Spleen (tissue), 11 donors: ENCODE results near the gene TUG1. TPM values are rescaled to one million over a fixed set of nuclear protein-coding genes. Genes with fewer than 3 reads are reported as not detected.

Experiments
- DNase-seq: peaks from one replicate; pipeline ENCODE4 v3.0.0-alpha.2; 2020
- H3K27ac ChIP-seq, 8 donors: fragments of 200-600 bp; sonication (generic) in 7 of 8; 1 replicate in 4 of 8; 2 replicates in 4 of 8; pipeline versions ENCODE4 v1.5.0 to v1.8.0; 2016 to 2021; ENCODE audit warnings: inconsistent platforms in 4 of 8, mild to moderate bottlenecking in 4 of 8, moderate library complexity in 1 of 8
- H3K27me3 ChIP-seq, 7 donors: fragments of 200-600 bp; sonication (generic) in 6 of 7; replicated peaks in 1 of 7; 1 replicate in 4 of 7; 2 replicates in 3 of 7; pipeline versions ENCODE4 v1.5.0 to v1.8.0; 2016 to 2021; ENCODE audit warnings: inconsistent platforms in 3 of 7, mild to moderate bottlenecking in 1 of 7
- H3K36me3 ChIP-seq, 6 donors: fragments of 200-600 bp; sonication (generic) in 5 of 6; 1 replicate in 4 of 6; 2 replicates in 2 of 6; pipeline versions ENCODE4 v1.5.0 to v1.8.0; 2016 to 2021; ENCODE audit warnings: inconsistent platforms in 2 of 6
- H3K4me1 ChIP-seq, 6 donors: fragments of 200-600 bp; sonication (generic) in 5 of 6; 1 replicate in 3 of 6; 2 replicates in 3 of 6; pipeline versions ENCODE4 v1.5.0 to v1.8.0; 2016 to 2021; ENCODE audit warnings: inconsistent platforms in 3 of 6
- H3K4me3 ChIP-seq, 8 donors: fragments of 200-600 bp; sonication (generic) in 7 of 8; 1 replicate in 4 of 8; 2 replicates in 4 of 8; pipeline versions ENCODE4 v1.5.0 to v1.8.0; 2016 to 2021; ENCODE audit warnings: inconsistent platforms in 4 of 8, mild to moderate bottlenecking in 4 of 8, moderate library complexity in 2 of 8
- H3K9me3 ChIP-seq, 8 donors: fragments of 200-600 bp; sonication (generic) in 7 of 8; 1 replicate in 4 of 8; 2 replicates in 4 of 8; pipeline versions ENCODE4 v1.5.0 to v1.8.0; 2016 to 2021; ENCODE audit warnings: inconsistent platforms in 4 of 8
- POLR2A ChIP-seq, 3 donors: fragments of 450-650 bp; IDR thresholded peaks; one replicate each; pipeline ENCODE4 v1.5.1; 2017; ENCODE audit warnings: antibody characterized with exemption in 3 of 3, mild to moderate bottlenecking in 1 of 3
- POLR2AphosphoS5 ChIP-seq, 3 donors: sonication (generic); formaldehyde crosslinking; IDR thresholded peaks; one replicate each; pipeline ENCODE4 v1.5.1; 2017; ENCODE audit warnings: antibody characterized with exemption in 3 of 3
- WGBS, 5 donors: extraction: QIAGEN DNeasy Blood & Tissue Kit in 3 of 5; methylation state at CpG; one replicate each; pipeline versions ENCODE4 v1.1.5 to v1.1.7; 2013 to 2018; 5-methylcytosine and 5-hydroxymethylcytosine counted together
- intact Hi-C: fragments of 100-400 bp; cut with DNase I; formaldehyde crosslinking; loops from one replicate; pipeline ENCODE4 v1.15.0; 2023; ENCODE audit warnings: low total_unique reads
- polyA plus RNA-seq, 3 donors: library from polyadenylated mRNA; stranded (reverse); fragments of 200-250 nt; gene quantifications; one replicate each; pipeline ENCODE4 v1.2.1, GENCODE V29; 2013
- total RNA-seq, 7 donors: library from RNA; depleted of rRNA in 3 of 7; stranded (reverse); fragments of >200 nt in 3 of 7; fragmentation: NEBNext Ultra II Directional in 4 of 7; extraction: Animal tissue kit (Norgen Biotek cat#: 25700) in 4 of 7; gene quantifications; one replicate each; pipeline versions ENCODE4 v1.1.0 to v1.2.1, GENCODE V29; 2016 to 2021
- TF ChIP-seq, protein P1 (sequence below), 11 experiments: fragments of 200-600 bp in 7 of 11; fragments of 450-650 bp in 4 of 11; sonication (generic) in 4 of 11; IDR thresholded peaks in 8 of 11; conservative IDR thresholded peaks in 3 of 11; 1 replicate in 7 of 11; 2 replicates in 4 of 11; pipeline versions ENCODE4 v1.4.0 to v1.8.0; 2016 to 2021; ENCODE audit warnings: antibody characterized with exemption in 11 of 11, inconsistent platforms in 4 of 11, mild to moderate bottlenecking in 1 of 11
- donor health status: healthy with polysubstance abuse.
- donor health status: DM: no; HTN: no; CAD: no; lungs with moderate emphysema.
- donor health status: DM: no; HTN: no; CAD: no.
- donor health status: Bipolar disorder and iron deficiency.
- donor health status: healthy.
- donor health status: DM: no; HTN: no; CAD: no.
- donor health status: DM: yes; HTN: yes; CAD: no.

Gene TUG1
- total and polyA plus RNA-seq, 10 donors = 23.3 to 127 (median 85.0) TPM

DNA sequence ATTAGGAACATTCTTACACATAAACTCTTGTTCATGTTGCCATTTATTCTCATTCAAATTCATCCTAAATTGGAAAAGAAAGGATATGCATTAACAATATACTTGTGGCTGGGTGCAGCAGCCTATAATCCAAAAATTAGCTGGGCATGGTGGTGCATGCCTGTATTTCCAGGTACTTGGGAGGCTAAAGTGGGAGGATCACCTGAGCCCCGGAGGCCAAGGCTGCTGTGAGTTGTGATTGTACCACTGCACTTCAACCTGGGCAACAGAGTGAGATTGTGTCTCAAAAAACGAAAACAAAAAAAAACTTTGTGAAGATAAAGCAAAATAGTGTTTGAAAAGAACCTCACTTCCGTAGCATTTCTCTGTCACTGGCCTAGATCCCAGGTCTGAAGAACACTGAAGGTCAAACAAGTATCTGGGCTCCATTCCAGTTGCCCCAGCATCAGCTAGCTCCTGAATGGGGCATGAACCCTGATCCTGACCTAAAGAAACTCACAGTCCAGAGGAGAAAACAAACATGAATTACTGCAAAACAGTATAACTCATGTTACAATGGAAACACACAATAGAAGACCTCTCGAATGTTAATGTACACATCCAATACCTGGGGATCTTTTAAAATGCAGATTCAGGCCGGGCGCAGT, 32.2 kb downstream of the TUG1 start:
- Histone ChIP-seq H3K4me1 (peaks cover 0 to 11% (median 3%) of the 10 kb centered on the region in 6 donors), H3K27ac (no peak overlapping the region), H3K27me3 (peaks cover 0 to 14% (median 0%) of the 10 kb centered on the region in 7 donors), H3K36me3 (no peaks in the 10 kb centered on the region), H3K4me3 (no peak overlapping the region), H3K9me3 (peaks cover 5 to 20% (median 19%) of the 10 kb centered on the region in 8 donors)
- intact Hi-C loops = no loop called here
- no peak for DNase-seq
- no peak for TF ChIP-seq POLR2AphosphoS5 (IDR thresholded peaks at IDR 0.05)
- no peak for TF ChIP-seq POLR2A (IDR thresholded peaks at IDR 0.05)
- TF ChIP-seq, protein P1, sequence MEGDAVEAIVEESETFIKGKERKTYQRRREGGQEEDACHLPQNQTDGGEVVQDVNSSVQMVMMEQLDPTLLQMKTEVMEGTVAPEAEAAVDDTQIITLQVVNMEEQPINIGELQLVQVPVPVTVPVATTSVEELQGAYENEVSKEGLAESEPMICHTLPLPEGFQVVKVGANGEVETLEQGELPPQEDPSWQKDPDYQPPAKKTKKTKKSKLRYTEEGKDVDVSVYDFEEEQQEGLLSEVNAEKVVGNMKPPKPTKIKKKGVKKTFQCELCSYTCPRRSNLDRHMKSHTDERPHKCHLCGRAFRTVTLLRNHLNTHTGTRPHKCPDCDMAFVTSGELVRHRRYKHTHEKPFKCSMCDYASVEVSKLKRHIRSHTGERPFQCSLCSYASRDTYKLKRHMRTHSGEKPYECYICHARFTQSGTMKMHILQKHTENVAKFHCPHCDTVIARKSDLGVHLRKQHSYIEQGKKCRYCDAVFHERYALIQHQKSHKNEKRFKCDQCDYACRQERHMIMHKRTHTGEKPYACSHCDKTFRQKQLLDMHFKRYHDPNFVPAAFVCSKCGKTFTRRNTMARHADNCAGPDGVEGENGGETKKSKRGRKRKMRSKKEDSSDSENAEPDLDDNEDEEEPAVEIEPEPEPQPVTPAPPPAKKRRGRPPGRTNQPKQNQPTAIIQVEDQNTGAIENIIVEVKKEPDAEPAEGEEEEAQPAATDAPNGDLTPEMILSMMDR (IDR thresholded peaks at IDR 0.05 in 8 of 11, conservative IDR thresholded peaks at IDR 0.05 in 3 of 11) = no peak
- 76 to 87% (median 81%) methylated on average over 6 of the region's 6 CpGs for WGBS, 5 donors

DNA sequence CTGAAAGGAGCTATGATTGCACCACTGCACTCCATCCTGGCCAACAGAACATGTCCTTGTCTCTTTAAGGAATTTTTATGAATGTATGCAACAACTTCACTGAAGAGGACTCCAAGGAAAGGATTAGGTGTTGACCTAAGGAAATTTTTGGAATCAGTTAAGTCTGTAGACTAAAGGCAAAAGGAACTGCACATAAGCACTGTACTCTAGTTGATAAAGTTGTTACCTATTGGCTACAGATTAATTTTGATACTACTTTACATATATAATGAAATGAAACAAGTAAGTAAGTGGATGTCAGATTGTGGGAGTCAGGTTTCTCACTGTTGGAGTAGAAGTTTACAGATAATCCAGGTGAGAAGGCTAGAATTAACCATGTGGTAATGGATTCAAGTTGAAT, 36.5 kb downstream of the TUG1 start:
- peaks cover 5 to 31% (median 21%) of the 10 kb centered on the region in 8 donors for H3K9me3 ChIP-seq
- H3K27me3 ChIP-seq = peaks cover 0 to 14% (median 0%) of the 10 kb centered on the region in 7 donors
- TF ChIP-seq POLR2A (IDR thresholded peaks at IDR 0.05) (no peak), POLR2AphosphoS5 (IDR thresholded peaks at IDR 0.05) (no peak)
- TF ChIP-seq, protein P1 (IDR thresholded peaks at IDR 0.05 in 8 of 11, conservative IDR thresholded peaks at IDR 0.05 in 3 of 11) = no peak
- intact Hi-C loops = no loop called here
- no peaks in the 10 kb centered on the region for H3K36me3 ChIP-seq
- H3K4me3 ChIP-seq = no peak overlapping the region
- H3K27ac ChIP-seq = no peak overlapping the region
- no peaks in the 10 kb centered on the region for H3K4me1 ChIP-seq
- no peak for DNase-seq

DNA sequence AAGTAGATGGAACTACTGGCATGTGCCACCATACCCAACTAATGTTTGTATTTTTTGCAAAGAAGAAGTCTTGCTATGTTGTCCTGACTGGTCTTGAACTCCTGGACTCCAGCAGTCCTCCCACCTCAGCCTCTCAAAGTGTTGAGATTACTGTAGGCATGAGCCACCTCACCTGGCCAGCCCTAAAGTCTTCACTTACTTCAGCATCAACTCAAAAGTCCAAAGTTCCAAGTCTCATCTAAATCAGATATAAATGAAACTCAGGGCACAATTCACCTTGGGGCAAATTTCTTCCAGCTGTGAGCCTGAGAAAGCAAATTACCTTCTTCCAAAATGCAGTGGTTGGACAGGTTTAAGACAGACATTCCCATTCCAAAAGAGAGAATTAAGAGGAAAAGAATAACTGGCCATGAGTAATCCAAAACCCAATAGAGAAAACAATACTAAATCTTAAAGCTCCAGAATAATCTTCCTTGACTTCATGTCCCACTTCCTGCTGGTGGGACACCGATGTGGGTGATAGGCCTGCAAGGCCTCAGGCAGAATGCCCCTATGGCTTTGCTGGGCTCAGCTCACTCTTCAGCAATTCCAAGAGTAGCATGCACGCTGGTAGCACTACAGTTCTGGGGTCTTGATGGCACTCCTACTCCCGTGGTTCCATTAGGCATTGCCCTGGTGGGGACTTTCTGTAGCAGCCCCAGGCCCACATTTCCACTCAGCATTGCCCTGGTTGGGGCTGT, 50.3 kb downstream of the TUG1 start:
- no peak for DNase-seq

DNA sequence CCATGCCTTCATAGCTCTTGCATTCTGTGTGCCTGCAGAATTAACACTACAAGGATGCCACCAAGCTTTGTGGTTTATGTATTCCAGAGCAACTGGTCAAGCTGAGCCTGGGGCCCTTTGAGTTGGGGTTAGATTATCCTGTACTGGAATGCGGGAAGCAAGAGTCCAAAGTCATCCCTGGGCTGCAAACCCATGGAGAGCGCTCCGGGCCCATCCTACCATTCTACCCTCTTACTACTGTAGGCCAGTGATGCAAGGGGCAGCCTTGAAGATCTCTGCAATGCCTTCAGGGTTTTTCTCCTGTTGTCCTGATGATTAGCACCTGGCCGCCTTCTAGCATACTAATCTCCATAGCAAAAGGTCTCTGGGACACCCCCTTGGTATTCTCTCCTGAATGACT, 51.3 kb downstream of the TUG1 start:
- H3K27me3 ChIP-seq = no peaks in the 10 kb centered on the region
- TF ChIP-seq POLR2A (IDR thresholded peaks at IDR 0.05) = no peak
- TF ChIP-seq, protein P1 (IDR thresholded peaks at IDR 0.05 in 8 of 11, conservative IDR thresholded peaks at IDR 0.05 in 3 of 11) = no peak
- TF ChIP-seq POLR2AphosphoS5 (IDR thresholded peaks at IDR 0.05) = no peak
- H3K4me1 ChIP-seq = no peaks in the 10 kb centered on the region
- WGBS, 5 donors = 89 to 97% (median 96%) methylated on average over 4 of the region's 4 CpGs
- no peak for DNase-seq
- H3K4me3 ChIP-seq = no peak overlapping the region
- no peaks in the 10 kb centered on the region for H3K36me3 ChIP-seq
- intact Hi-C loops = no loop called here
- H3K27ac ChIP-seq = no peak overlapping the region
- H3K9me3 ChIP-seq = no peaks in the 10 kb centered on the region

More for the DNA sequence above, 50.3 kb downstream of the TUG1 start:
- no peak overlapping the region for H3K27ac ChIP-seq
- H3K36me3 ChIP-seq = no peaks in the 10 kb centered on the region
- intact Hi-C loops = no loop called here
- no peaks in the 10 kb centered on the region for H3K27me3 ChIP-seq
- no peak overlapping the region for H3K4me3 ChIP-seq
- H3K9me3 ChIP-seq = no peaks in the 10 kb centered on the region
- TF ChIP-seq, protein P1 (IDR thresholded peaks at IDR 0.05 in 8 of 11, conservative IDR thresholded peaks at IDR 0.05 in 3 of 11) = no peak
- TF ChIP-seq POLR2A (IDR thresholded peaks at IDR 0.05) (no peak), POLR2AphosphoS5 (IDR thresholded peaks at IDR 0.05) (no peak)
- 80 to 98% (median 84%) methylated on average over 3 of the region's 3 CpGs for WGBS, 5 donors
- H3K4me1 ChIP-seq = no peaks in the 10 kb centered on the region
